Activated CD4-positive, alpha-beta T cell treated with anti-CD3 and anti-CD28 coated beads, Interleukin-2, amount 50 U/mL, for 48 hours (primary cell): ENCODE measurements around the gene SHISAL1.

Source experiments
- DNase-seq, 2 experiments: peaks; one replicate each; pipeline ENCODE4 v3.0.0-alpha.2; 2020

Gene SHISAL1

GRCh38 chr22:44312766-44313165 lies at the start of gene SHISAL1:
Gene SHISAL1, minus strand, starts transcription at chr22:44312951. Its CDS starts 12,006 bp downstream, at chr22:44300945.
- no peak for DNase-seq

GRCh38 chr22:44361391-44362126 lies 48.8 kb upstream of the SHISAL1 start:
- DNase-seq = no peak

- no peak for DNase-seq
Observed at GRCh38 chr22:44360668-44361381, 48.1 kb upstream of the SHISAL1 start.

GRCh38 chr22:44360306-44360667 lies 47.5 kb upstream of the SHISAL1 start:
- DNase-seq = no peak

GRCh38 chr22:44359496-44360110 lies 46.9 kb upstream of the SHISAL1 start:
- DNase-seq = no peak

DNA sequence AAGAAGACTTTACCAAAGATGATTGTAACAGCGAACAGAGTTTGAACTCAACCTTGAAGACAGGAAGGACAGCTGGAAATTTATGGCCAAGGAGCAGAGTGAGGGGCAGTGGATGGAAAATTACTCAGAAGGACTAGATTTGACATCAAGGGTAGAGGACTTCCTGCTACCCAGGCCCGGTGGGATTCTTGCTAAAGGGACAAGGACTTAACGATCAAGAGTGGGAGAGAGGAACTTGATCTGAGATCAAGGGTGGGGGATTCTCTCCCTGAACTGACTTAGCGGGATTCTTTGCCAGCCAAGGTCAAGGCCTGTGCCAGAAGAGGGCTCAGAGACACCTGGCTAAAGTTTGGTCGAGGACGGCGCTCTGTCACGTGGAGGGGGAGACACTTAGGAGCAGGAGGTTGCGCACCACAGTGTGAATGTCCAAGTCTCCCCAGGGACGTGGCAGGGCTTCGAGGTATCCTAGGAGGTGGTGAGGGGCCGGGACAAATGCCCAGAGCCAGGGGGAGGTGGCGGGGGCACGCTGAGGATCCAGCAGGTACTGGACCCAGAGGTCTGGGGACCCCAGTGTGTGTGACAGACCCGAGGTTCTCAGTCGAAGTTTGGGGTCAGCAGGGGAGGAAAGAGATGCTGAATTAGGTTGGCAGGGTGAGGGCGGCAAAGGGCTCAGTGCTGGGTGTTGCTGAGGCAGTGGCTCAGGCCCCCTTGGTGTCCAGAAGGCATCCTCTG lies 46.1 kb upstream of the SHISAL1 start:
- no peak for DNase-seq

DNA sequence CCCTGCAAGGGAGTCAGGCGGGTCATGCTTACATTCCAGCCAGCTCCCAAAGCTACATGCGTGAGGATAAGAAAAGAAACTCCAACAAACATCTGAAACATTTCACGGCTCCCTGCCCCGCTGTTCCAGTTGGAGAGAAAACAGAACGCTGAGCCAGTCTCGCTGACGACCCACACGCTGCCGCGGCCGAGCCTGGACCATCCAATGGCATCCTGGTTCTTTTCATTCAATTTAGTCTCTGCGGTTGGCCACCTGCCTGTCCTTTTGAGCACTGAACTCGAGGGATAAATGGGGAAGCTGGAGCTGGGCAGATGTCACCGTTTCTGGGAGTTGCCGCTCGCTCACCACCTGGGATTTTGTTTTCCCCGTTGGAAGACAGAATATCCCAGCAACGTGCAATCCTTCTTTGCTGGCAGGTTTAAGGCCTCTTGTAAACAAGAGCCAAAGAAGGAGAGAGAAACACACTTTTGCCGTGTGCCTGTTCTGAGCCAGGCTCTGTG lies 45.3 kb upstream of the SHISAL1 start:
- DNase-seq = no peak

DNA sequence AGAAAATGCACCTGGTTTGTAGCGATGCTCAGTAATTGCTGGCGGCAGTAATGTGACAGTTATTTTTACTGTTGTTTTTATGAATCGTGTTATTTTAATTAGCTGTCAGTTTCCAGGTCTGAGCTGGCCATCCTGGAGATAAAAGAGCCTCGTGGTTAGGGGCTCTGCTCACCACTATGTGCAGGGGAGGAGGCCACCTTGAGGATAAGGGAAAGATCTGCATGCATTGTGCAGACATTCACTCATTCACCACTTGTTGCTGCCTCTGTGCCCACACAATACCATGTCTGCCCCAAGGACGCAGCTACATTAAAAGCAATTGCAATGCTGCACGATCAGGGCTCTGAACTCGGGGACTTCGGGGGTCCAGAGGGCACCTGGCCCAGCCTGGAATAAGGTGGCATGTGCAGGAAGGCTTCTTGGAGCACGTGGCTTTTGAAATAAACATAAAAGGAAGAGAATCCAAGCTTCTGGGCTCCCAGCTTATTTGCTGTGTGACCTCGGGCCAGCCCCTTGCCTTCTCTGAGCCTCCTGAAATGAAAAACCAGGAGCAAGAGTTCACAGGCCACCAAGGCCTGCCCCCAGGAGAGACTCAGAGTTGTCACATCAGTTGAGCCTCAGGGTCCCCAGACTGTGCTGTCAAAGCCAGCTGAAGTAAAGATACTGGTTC lies 44.7 kb upstream of the SHISAL1 start:
- DNase-seq = no peak

DNA sequence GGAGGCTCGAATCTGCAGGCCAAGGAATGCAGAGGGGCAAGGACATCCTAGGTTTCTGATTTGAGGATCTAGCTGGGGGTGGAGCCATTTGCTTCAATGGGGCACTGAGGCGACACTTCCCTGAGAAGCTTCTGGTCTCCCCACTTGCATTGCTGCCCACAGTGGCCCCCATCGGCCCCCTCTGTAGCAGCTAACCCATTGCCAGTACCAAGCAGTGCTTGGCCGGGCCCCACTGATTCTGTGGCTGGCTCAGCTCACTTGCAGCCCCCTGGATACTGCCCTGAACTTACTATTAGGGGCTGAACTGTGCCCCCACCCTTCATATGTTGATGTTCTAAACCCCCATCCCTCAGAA lies 42.9 kb upstream of the SHISAL1 start:
- DNase-seq = no peak

DNA sequence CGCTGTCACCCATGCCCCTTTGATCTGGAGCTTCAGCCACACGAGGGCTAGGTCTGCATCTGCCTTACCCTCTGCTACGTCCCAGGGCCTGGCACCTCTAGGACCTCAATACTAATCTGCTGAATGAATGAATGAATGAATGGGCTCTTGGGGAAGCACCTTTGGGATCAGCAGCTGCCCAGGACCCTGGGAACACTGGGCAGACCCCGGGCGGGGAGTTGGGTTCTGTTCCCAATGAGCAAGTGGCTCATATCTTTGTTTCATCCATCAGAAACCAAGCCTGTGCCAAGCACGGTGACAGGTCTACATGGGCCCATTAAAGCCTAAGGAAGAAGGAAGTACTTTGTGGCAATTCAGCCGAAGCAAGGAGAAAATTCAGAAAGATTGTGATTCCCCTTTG lies 41.5 kb upstream of the SHISAL1 start:
- DNase-seq = no peak

DNA sequence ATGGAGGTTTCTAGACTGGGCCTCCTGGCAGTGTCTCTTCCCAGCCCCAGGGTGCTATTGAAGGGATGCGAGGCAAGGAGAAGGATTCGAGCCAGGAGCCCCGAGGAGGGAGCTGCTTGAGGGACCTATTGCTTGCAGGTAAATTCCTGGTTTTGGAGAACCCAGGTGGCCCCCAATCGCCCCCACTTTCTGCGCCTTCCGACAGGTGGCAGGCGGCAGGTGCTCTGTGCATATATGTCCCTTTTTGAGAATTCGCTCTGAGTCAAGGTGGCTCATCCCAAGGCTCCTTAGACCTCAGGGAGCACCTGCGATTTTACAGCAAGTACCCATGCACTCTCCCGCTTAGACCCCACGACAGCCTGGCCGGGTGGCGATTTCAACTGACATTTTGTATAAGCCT lies 40.3 kb upstream of the SHISAL1 start:
- DNase-seq = no peak

GRCh38 chr22:44352378-44353035 lies 39.8 kb upstream of the SHISAL1 start:
- no peak for DNase-seq

GRCh38 chr22:44351685-44352377 lies 39.1 kb upstream of the SHISAL1 start:
- peak; percentile 46 to 61 for DNase-seq

- no peak for DNase-seq
Observed at GRCh38 chr22:44351037-44351436, 38.3 kb upstream of the SHISAL1 start.

DNA sequence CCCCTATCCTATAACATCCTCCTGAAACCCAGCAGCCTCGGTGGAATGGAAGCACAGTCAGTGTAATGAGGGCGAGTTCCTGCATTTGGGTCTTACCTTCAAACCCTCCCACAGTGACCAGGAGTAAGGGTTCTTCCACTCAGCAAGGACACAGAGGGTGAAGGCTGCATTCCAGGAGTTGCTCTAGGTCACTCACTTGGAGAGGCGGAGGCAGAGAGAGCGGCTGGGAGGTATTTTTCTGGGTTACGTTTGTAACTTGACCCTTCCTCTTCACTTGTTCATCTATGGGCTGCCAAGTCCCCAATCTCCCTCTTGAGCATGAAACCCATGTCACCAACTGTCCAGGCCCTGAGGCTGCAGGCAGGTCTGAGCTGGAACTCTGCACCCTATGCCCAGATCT lies 36.8 kb upstream of the SHISAL1 start:
- DNase-seq = no peak

- no peak for DNase-seq
Observed at GRCh38 chr22:44348971-44349560, 36.3 kb upstream of the SHISAL1 start.

- no peak for DNase-seq
Observed at GRCh38 chr22:44347549-44347948, 34.8 kb upstream of the SHISAL1 start.

DNA sequence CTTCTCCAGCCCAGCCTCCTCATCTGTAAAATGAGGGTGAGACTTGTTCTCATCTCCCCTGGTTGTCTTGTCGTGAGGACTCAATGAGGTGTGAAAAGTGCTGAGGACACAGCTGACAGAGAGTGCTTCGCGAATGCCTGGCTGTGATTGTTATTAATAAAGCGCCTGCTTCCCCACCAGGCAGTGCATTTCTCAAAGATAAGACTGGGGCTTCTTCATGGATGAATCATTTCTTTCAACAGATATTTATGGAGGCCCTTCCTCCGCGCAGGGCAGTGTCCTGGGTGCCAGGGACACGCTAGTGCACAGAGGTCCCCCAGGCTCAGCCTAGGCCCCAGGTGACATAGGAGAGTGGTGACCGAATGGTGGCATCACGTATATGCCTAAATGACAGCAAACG lies 34.3 kb upstream of the SHISAL1 start:
- no peak for DNase-seq

GRCh38 chr22:44345872-44346271 lies 33.1 kb upstream of the SHISAL1 start:
- no peak for DNase-seq

- DNase-seq = no peak
Observed at GRCh38 chr22:44344407-44344806, 31.7 kb upstream of the SHISAL1 start.

DNA sequence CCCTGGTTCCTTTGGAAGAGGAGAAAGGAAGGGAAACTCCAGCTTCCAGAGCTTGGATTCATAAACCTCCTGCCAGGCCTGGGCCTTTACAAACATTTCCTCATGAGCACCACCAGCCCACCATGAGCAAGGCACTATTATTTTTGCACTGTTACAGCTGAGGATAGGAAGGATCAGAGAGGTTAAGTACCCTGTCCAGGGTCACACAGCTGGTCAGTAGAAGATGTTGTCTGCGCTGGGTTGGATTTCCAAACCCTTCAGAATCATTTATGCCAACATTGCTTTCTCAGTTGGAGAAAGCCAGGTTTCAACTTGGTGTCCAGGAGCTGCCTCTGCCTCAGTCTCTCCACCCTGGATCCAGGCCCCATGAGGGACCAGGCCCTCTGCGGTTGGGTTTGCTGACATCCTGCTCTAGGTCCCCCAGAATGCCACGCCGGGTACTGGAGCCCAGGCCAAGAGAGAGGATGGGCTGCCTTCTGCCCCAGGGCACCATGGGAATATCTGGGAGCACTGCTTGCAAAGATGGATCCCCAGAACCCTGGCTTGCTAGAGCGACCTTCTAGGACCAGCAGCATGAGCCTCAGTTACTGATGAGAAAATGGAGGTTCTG lies 29.7 kb upstream of the SHISAL1 start:
- no peak for DNase-seq
